Choroid plexus epithelial cell (primary cell): ENCODE measurements around the gene GNAT2.

Experiments
- DNase-seq: peaks from one replicate; pipeline ENCODE4 v3.0.0-alpha.2; 2010; ENCODE audit warnings: low read depth
- H3K4me3 ChIP-seq: 2 replicates; pipeline ENCODE4 v1.5.1; 2011; ENCODE audit warnings: low read depth, mild to moderate bottlenecking, control low read depth, low read length, moderate library complexity
- CTCF ChIP-seq: conservative IDR thresholded peaks from 2 replicates; pipeline ENCODE4 v1.5.1; 2011; ENCODE audit warnings: low read depth, mild to moderate bottlenecking, control low read depth, inconsistent platforms, low read length, moderate library complexity

The GNAT2 gene

GRCh38 chr1:109603229-109603628 lies 16.2 kb downstream of the GNAT2 start:
- TF ChIP-seq CTCF = no peak
- DNase-seq = no peak

GRCh38 chr1:109598655-109599054 lies 20.8 kb downstream of the GNAT2 start:
- no peak overlapping the region for H3K4me3 ChIP-seq
- TF ChIP-seq CTCF = peak; percentile 58
- peak; percentile 58 for DNase-seq

More at GRCh38 chr1:109603229-109603628, 16.2 kb downstream of the GNAT2 start:
- H3K4me3 ChIP-seq = no peak overlapping the region

GRCh38 chr1:109598156-109598555 lies 21.3 kb downstream of the GNAT2 start:
- TF ChIP-seq CTCF = no peak
- peak; percentile 65 for DNase-seq

GRCh38 chr1:109595531-109595930 lies 23.9 kb downstream of the GNAT2 start:
- H3K4me3 ChIP-seq = no peak overlapping the region
- no peak for TF ChIP-seq CTCF
- peak; percentile 62 for DNase-seq

More at GRCh38 chr1:109598156-109598555, 21.3 kb downstream of the GNAT2 start:
- no peak overlapping the region for H3K4me3 ChIP-seq

- DNase-seq = no peak
- no peak for TF ChIP-seq CTCF
- H3K4me3 ChIP-seq = no peak overlapping the region
Measured at GRCh38 chr1:109592916-109593315, 26.5 kb downstream of the GNAT2 start.

GRCh38 chr1:109589679-109590078 lies 29.7 kb downstream of the GNAT2 start:
- no peak overlapping the region for H3K4me3 ChIP-seq
- no peak for TF ChIP-seq CTCF
- no peak for DNase-seq

GRCh38 chr1:109589177-109589576 lies 30.2 kb downstream of the GNAT2 start:
- no peak overlapping the region for H3K4me3 ChIP-seq
- DNase-seq = no peak
- no peak for TF ChIP-seq CTCF
